ENCODE data around the gene COA8. TPM values are rescaled to one million over a fixed set of nuclear protein-coding genes. Genes with fewer than 3 reads are reported as not detected.
A peak's percentile ranks its signal among the peaks of the same experiment; 100 is the strongest.

The COA8 gene
- polyA plus RNA-seq, 3 donors, result 13.2 to 58.1 (median 52.3) TPM

DNA sequence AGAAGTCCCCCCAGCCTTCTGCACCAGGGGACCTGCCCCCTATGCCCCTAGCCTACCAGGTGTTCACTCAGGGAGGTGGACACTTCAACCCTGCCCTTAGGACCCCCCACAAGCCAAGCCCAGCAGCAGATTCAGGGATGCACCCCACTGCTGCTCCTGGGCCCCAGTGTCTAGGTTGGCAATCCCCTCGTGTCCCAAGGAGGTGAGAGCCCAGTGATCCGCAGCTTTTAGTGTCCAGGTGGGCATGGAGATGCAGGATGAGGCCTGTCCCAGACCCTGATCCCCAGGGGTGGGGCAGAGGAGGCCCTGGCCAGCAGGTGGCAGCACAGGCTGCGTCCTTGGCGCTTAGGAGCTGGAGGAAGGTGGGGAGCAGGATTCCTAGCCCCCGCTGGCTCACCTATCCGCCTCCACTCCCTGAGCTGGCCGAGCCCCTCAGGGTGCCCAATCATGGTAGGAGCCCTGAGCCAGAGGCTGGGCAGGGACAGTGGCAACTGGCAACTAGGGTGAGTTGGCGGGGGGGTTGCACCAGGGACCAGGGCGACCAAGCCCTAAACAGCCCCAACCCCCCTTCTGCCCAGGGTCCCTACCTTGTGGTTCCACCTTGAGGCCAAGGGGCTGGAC lies 44.2 kb upstream of the COA8 start:
- DNase-seq, result peak; percentile 30 to 48 (median 43)
- H3K9me3 Mint-ChIP-seq, result peaks cover 0 to 9% (median under 1%) of the 10 kb centered on the region in 7 donors
- Histone ChIP-seq H3K27ac (ENCODE audit: low read depth in 1 of 2, low read length in 2 of 2) (no peak overlapping the region), H3K36me3 (replicated peaks in 1 of 2; ENCODE audit: control insufficient read depth in 1 of 2, insufficient read depth in 2 of 2, low read length in 2 of 2) (no peaks in the 10 kb centered on the region), H3K4me3 (replicated peaks in 1 of 3; ENCODE audit: low read depth in 2 of 3, low read length in 3 of 3) (no peak overlapping the region), H3K9me3 (replicated peaks in 1 of 2; ENCODE audit: control insufficient read depth in 1 of 2, insufficient read depth in 1 of 2, low read length in 2 of 2) (peaks cover 2 to 4% of the 10 kb centered on the region in 2 donors), H3K4me1 (ENCODE audit: control insufficient read depth in 1 of 2, insufficient read depth in 2 of 2, low read length in 2 of 2) (peaks cover 16 to 39% of the 10 kb centered on the region in 2 donors), H3K27me3 (ENCODE audit: control insufficient read depth in 2 of 2, insufficient read depth in 2 of 2, low read length in 2 of 2) (peaks cover 13 to 26% of the 10 kb centered on the region in 2 donors), H3K4me2 (replicated peaks; ENCODE audit: extremely low read depth, low read length, poor library complexity, severe bottlenecking) (no peak overlapping the region), H3K79me2 (ENCODE audit: insufficient read depth, low read length) (no peaks in the 10 kb centered on the region), H3K9ac (ENCODE audit: insufficient read depth, low read length, poor library complexity, severe bottlenecking) (no peak overlapping the region), H4K20me1 (ENCODE audit: insufficient read depth, low read length) (peaks cover 33% of the 10 kb centered on the region), H2AFZ (ENCODE audit: insufficient read depth, low read depth, low read length, poor library complexity, severe bottlenecking) (no peak overlapping the region)
- H3K27me3 Mint-ChIP-seq (ENCODE audit: low read depth in 3 of 3), result peaks cover 26 to 41% (median 28%) of the 10 kb centered on the region in 3 donors
- intact Hi-C loops (cut with micrococcal nuclease), result loop anchor here (1.0 kb wide), 1 partner anchor 28 kb away; no protein-coding TSS in a partner anchor
- peaks cover 13% of the 10 kb centered on the region for H3K4me1 Mint-ChIP-seq
- H3K4me3 Mint-ChIP-seq, result no peak overlapping the region
- H3K36me3 Mint-ChIP-seq, result peaks cover 2 to 3% of the 10 kb centered on the region in 2 donors
- peak; percentile 99 for TF ChIP-seq CTCF (IDR thresholded peaks at IDR 0.05)
- H3K27ac Mint-ChIP-seq, result peak overlapping the region in 1 of 7 donors; percentile 33
- 47% methylated on average over 5 of the region's 9 CpGs for WGBS (ENCODE audit: insufficient coverage)

DNA sequence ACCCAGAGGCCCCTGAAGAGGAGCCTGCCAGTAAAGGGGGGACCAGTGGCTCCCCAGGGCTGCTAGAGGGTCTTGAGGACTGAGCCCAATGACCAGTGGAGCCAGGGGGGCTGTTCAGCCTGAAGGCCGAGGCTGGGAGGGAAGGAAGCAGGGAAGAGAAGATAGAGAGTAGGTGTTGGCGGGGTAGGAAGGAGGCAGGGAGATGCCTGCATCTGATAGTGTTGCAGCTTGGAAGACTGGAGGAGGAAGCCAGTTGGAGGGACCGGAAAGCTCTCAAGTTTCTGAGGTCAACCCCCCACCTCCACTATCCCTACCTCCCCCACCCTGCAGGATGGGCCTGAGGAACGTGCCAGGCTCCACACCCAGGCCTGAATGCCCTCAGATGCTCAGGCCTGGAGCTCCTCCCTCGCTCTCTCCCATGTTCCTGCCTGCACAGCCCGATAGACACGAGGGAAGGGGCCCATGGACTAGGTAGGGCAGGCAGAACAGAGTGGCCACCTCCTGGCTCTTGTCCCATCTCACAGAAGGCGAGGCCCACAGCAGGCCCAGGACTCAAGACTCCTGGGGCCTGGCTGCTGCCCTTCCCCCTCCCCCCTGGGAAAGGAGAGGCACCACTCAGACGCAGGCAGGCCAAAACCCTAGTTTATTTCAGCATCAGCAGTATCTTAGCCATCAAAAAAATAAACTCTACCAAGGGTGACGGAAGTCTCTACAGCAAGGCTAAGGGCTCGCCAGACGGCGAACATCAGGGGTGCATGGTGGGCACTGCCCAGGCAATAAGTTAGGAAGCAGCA lies 43.5 kb upstream of the COA8 start:
- H3K4me2 ChIP-seq (replicated peaks; ENCODE audit: extremely low read depth, low read length, poor library complexity, severe bottlenecking), result no peak overlapping the region
- peaks cover 20 to 33% of the 10 kb centered on the region in 2 donors for H3K27me3 ChIP-seq (ENCODE audit: control insufficient read depth in 2 of 2, insufficient read depth in 2 of 2, low read length in 2 of 2)
- no peak for TF ChIP-seq CTCF (IDR thresholded peaks at IDR 0.05)

More for the DNA sequence above, 43.5 kb upstream of the COA8 start:
- Mint-ChIP-seq H3K27me3 (ENCODE audit: low read depth in 3 of 3) (peaks cover 33 to 48% (median 34%) of the 10 kb centered on the region in 3 donors), H3K4me3 (peak overlapping the region in 1 of 2 donors; percentile 68), H3K4me1 (peaks cover 13% of the 10 kb centered on the region), H3K27ac (peak overlapping the region in 1 of 7 donors; percentile 33), H3K9me3 (peaks cover 0 to 14% (median 6%) of the 10 kb centered on the region in 7 donors), H3K36me3 (peaks cover 0 to 7% of the 10 kb centered on the region in 2 donors)
- H3K36me3 ChIP-seq (replicated peaks in 1 of 2; ENCODE audit: control insufficient read depth in 1 of 2, insufficient read depth in 2 of 2, low read length in 2 of 2), result no peaks in the 10 kb centered on the region
- H4K20me1 ChIP-seq (ENCODE audit: insufficient read depth, low read length), result peaks cover 28% of the 10 kb centered on the region
- peaks cover 16 to 39% of the 10 kb centered on the region in 2 donors for H3K4me1 ChIP-seq (ENCODE audit: control insufficient read depth in 1 of 2, insufficient read depth in 2 of 2, low read length in 2 of 2)
- H3K79me2 ChIP-seq (ENCODE audit: insufficient read depth, low read length), result no peaks in the 10 kb centered on the region
- 45% methylated on average over 10 of the region's 13 CpGs for WGBS (ENCODE audit: insufficient coverage)
- H3K9me3 ChIP-seq (replicated peaks in 1 of 2; ENCODE audit: control insufficient read depth in 1 of 2, insufficient read depth in 1 of 2, low read length in 2 of 2), result peaks cover 6 to 9% of the 10 kb centered on the region in 2 donors
- no peak overlapping the region for H3K27ac ChIP-seq (ENCODE audit: low read depth in 1 of 2, low read length in 2 of 2)
- no peak overlapping the region for H3K9ac ChIP-seq (ENCODE audit: insufficient read depth, low read length, poor library complexity, severe bottlenecking)
- no peak overlapping the region for H3K4me3 ChIP-seq (replicated peaks in 1 of 3; ENCODE audit: low read depth in 2 of 3, low read length in 3 of 3)
- intact Hi-C loops (cut with micrococcal nuclease), result loop anchor here in 1 of 2 donors (1.0 kb wide), 1 partner anchor 27 kb away; no protein-coding TSS in a partner anchor
- H2AFZ ChIP-seq (ENCODE audit: insufficient read depth, low read depth, low read length, poor library complexity, severe bottlenecking), result no peak overlapping the region
- DNase-seq, result no peak
